HUES64 (cell line): ENCODE measurements around the gene ELOVL4.

Experiments used
- H3K27ac ChIP-seq: 2 replicates; pipeline ENCODE4 v1.7.0; 2013; ENCODE audit warnings: low read depth, low read length, inconsistent platforms
- H3K27me3 ChIP-seq: 2 replicates; pipeline ENCODE4 v1.6.1; 2013; ENCODE audit warnings: mild to moderate bottlenecking, low read length; ENCODE audit not compliant: insufficient read depth
- H3K36me3 ChIP-seq: 2 replicates; pipeline ENCODE4 v1.6.1; 2013; ENCODE audit warnings: mild to moderate bottlenecking, low read length; ENCODE audit not compliant: insufficient read depth
- H3K4me1 ChIP-seq: 2 replicates; pipeline ENCODE4 v1.6.1; 2013; ENCODE audit warnings: mild to moderate bottlenecking, low read length, moderate library complexity; ENCODE audit not compliant: insufficient read depth
- H3K4me3 ChIP-seq: 2 replicates; pipeline ENCODE4 v1.5.1; 2013; ENCODE audit warnings: mild to moderate bottlenecking, low read length, moderate library complexity
- H3K9ac ChIP-seq: 2 replicates; pipeline ENCODE4 v1.6.1; 2013; ENCODE audit warnings: mild to moderate bottlenecking, low read depth, low read length
- H3K9me3 ChIP-seq: 2 replicates; pipeline ENCODE4 v1.6.1; 2013; ENCODE audit warnings: low read depth, low read length; ENCODE audit not compliant: insufficient read depth
- WGBS: fragments of 150-250, 120-280 bp; methylation state at CpG from one replicate; pipeline ENCODE4 v1.1.7; 2013; ENCODE audit warnings: missing lambda C conversion rate; 5-methylcytosine and 5-hydroxymethylcytosine counted together

ELOVL4 gene

DNA sequence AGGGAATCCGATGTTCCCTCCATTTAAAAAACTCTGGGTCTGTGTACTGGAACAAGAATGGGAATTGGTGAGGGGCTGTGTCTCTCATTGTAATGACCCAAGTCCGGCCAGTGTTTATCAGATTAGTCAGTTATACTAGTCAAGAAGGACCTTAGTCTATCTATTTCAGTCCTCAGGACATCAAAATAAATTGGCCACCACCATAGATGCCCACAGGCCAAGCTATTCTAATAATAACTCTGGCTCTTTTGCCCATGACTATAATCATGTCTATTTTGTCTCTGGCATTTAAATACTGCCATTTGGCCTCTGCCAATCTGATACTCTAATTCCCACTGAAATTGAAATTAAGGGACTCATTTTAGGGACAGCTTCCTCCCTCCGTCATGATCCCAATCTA lies 37.8 kb downstream of the ELOVL4 start:
- WGBS, result 93% methylated on average over 3 of the region's 3 CpGs
- Histone ChIP-seq H3K4me3 (no peak overlapping the region), H3K9me3 (no peaks in the 10 kb centered on the region), H3K27ac (no peak overlapping the region), H3K9ac (no peak overlapping the region), H3K36me3 (no peaks in the 10 kb centered on the region), H3K27me3 (no peaks in the 10 kb centered on the region), H3K4me1 (peaks cover 22% of the 10 kb centered on the region)

DNA sequence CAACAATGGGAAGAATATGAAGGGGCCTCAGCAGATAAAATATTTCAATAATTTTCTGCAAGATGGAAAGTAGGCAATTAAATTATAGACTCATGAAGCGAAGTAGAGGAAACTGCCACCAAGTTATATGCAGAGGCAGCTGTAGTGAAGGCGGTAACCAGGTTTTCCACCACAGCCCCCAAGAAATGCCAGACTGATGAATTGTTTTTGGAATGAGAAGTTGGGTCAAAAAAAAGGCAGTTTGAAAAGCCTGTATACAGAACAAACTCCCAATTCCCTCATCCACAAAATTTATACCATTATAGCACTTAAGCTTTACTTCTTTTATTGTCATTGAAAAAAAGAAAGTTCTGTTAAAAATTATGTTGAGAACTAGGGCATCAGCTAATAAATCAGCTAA lies 45.3 kb downstream of the ELOVL4 start:
- Histone ChIP-seq H3K27me3 (no peaks in the 10 kb centered on the region), H3K4me1 (no peaks in the 10 kb centered on the region), H3K9ac (no peak overlapping the region), H3K36me3 (no peaks in the 10 kb centered on the region), H3K4me3 (no peak overlapping the region), H3K27ac (no peak overlapping the region), H3K9me3 (no peaks in the 10 kb centered on the region)
- WGBS, result 100% methylated on average over 2 of the region's 2 CpGs

DNA sequence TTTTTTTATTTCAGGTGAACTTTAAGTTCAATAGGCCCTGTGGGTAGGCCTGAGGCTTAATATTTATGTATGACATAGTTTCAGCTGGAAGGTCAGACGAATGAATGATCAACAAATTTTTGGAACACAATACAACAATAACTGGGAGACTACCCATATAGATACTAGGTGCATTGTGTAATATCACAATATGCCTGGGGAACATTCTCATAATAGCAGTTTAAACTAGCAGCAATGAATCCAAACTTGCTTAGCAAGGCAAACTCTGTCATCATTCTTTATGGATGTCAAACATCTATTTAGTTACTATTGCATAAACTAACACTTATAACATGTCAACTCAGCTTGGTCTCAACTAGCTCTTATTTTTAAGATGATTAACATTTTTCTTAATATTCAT lies 49.3 kb downstream of the ELOVL4 start:
- no peak overlapping the region for H3K27ac ChIP-seq
- no peaks in the 10 kb centered on the region for H3K27me3 ChIP-seq
- WGBS, result 100% methylated on average over 1 of the region's 1 CpG
- no peak overlapping the region for H3K9ac ChIP-seq
- H3K9me3 ChIP-seq, result no peaks in the 10 kb centered on the region
- H3K4me1 ChIP-seq, result no peaks in the 10 kb centered on the region
- no peak overlapping the region for H3K4me3 ChIP-seq
- H3K36me3 ChIP-seq, result no peaks in the 10 kb centered on the region

DNA sequence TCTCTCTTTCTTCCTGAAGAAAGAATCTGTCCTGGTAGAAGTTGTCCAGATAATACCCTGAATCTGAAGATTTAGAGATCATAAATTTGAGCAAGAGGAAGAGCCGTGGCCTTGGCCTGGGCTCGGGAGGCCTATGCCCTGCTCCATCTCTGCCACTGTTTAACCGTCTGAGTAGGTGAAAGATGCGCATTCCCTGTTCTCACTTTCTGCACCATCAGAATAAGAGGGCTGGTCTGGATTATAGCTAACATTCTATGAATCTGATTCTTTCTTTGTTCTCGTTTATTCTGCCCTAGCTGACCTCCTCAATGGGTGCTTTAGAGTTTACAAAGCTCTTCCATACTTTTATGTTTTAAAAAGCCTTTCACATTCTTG lies 51.3 kb downstream of the ELOVL4 start:
- WGBS, result 91% methylated on average over 5 of the region's 5 CpGs
- Histone ChIP-seq H3K27ac (no peak overlapping the region), H3K9ac (no peak overlapping the region), H3K4me1 (no peaks in the 10 kb centered on the region), H3K36me3 (no peaks in the 10 kb centered on the region), H3K9me3 (peaks cover 4% of the 10 kb centered on the region; the same call in 1 of the 2 replicates), H3K27me3 (no peaks in the 10 kb centered on the region), H3K4me3 (no peak overlapping the region)

DNA sequence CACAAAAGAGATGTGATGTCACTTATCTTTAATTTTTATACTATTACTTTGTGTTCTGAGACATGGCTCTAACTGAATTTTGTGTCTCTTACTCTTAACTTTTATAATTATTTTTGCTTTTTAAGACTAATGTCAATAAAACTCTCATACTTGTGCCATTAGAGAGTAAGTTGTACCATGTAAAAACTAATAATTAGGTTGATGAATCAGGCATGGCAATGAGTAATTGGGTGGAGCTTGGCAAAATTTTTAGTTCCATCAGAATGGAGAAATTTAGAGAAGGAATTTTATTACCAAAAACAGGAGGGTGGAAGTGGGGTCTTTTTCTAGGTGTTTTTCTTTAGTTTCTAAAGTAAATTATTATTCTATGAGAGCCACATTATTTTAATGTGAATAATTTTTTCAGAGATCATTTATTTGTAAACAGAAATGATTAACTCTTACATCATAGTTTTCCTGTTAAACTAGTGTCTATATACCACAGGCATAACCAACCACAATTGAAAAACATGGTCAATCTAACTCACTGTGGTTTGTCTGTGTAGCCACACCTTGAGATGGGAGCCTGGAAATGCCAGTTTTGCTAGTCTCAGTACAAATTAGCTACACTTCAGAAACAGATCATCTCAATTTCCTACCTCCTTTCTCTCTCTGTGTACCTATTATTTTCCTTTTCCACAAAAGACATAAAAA lies 51.8 kb downstream of the ELOVL4 start:
- Histone ChIP-seq H3K27ac (no peak overlapping the region), H3K4me3 (no peak overlapping the region), H3K9ac (no peak overlapping the region), H3K9me3 (peaks cover 4% of the 10 kb centered on the region; the same call in 1 of the 2 replicates), H3K36me3 (no peaks in the 10 kb centered on the region), H3K4me1 (no peaks in the 10 kb centered on the region), H3K27me3 (no peaks in the 10 kb centered on the region)

DNA sequence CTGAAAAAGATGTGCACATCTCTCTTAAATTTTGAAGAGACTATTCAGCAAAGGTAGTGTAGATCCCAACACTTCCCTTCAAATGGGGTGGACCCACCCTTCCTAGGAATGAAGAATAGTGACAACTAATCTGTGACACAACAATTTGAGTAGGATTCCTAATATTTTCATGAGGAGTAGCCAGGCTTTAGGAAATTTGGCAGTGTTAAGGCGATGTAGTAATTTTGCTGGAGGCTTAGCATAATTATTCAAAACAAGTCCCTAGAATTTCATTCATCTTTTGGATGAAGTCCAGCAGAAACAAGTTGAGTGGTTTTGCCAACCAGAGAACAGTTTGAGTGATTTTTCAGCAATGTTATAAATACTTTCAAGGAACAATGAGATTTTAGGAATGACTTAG lies 52.4 kb downstream of the ELOVL4 start:
- Histone ChIP-seq H3K27ac (no peak overlapping the region), H3K9ac (no peak overlapping the region), H3K9me3 (peaks cover 4% of the 10 kb centered on the region; the same call in 1 of the 2 replicates), H3K4me3 (no peak overlapping the region), H3K36me3 (no peaks in the 10 kb centered on the region), H3K27me3 (no peaks in the 10 kb centered on the region), H3K4me1 (no peaks in the 10 kb centered on the region)
- 78% methylated on average over 1 of the region's 1 CpG for WGBS

DNA sequence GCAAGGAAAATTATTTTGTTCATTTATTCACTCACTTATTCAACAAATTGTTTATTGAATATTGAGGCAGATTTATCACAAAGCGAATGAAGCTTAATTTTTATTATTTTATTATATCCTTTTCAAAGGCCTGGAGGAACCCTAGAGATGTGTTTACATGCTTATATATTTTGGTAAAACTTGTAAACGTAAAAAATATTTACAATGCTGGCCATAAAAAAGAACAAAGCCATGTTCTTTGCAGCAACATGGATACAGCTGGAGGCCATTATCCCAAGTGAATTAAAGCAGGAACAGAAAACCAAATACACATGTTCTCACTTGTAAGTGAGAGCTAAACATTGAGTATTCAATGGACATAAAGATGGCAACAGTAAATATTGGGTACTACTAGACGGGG lies 58.8 kb downstream of the ELOVL4 start:
- WGBS, result 87% methylated on average over 1 of the region's 3 CpGs
- H3K27me3 ChIP-seq, result no peaks in the 10 kb centered on the region
- peaks cover 4% of the 10 kb centered on the region; the same call in 1 of the 2 replicates for H3K9me3 ChIP-seq
- H3K36me3 ChIP-seq, result no peaks in the 10 kb centered on the region
- H3K27ac ChIP-seq, result no peak overlapping the region
- no peak overlapping the region for H3K9ac ChIP-seq
- no peaks in the 10 kb centered on the region for H3K4me1 ChIP-seq
- no peak overlapping the region for H3K4me3 ChIP-seq

DNA sequence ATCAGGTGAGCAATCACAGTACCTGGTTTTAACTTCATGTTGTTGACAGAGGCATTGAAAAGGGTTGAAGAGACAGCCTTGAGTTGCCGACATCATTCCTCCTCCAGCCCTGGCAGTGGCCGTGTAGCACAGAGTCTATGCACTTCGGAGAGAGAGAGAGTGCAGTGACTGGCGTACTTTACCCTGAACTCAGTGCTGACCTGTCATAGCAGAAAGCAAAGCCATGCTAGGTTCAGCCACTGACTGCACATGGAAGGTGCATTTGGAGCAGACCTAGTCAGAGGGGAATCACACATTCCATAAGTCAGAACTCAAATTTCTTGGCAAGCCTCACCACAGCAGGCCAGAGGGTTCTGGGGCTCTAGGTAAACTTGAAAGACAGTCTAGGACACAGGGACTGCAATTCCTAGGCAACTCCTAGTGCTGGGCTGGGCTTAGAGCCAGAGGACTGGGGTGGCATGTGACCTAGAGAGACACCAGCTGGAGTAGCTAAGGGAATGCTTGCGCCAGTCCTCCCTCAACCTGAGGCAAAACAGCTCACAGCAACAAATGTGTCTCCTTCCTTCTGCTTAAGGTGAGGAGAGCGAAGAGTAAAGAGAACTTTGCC lies 69.1 kb downstream of the ELOVL4 start:
- Histone ChIP-seq H3K27me3 (no peaks in the 10 kb centered on the region), H3K27ac (no peak overlapping the region), H3K4me1 (no peaks in the 10 kb centered on the region), H3K36me3 (no peaks in the 10 kb centered on the region), H3K9ac (no peak overlapping the region), H3K9me3 (no peaks in the 10 kb centered on the region), H3K4me3 (no peak overlapping the region)
- 92% methylated on average over 6 of the region's 6 CpGs for WGBS

DNA sequence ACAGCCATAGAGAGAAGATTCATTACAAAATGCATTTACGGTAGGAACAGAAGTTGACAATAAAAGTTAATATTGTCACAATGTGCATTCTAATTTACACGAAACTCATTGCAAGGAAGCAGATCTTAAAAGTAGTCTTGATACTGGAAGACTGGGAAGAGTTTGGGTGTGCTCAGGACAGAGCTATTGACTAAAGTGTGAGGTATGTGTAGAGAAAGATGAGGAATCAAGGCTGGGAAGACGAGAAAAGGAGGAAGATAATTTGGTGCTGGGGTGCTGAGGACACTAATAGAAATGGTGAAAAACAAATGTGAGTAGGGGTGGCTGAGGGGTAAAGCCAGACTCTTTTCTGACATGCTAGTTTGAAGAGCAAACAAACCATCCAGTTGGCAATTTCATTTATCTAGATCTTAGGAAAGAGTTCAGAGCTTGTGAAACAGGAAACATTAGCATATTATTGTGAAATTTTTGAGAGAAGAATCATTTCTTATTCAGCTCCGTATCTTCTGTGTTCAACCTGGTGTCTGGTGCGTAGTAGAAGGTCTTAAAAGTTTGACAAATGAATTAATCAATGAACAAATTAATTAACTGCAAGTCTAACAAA lies 72.7 kb downstream of the ELOVL4 start:
- Histone ChIP-seq H3K9ac (no peak overlapping the region), H3K36me3 (no peaks in the 10 kb centered on the region), H3K4me1 (0 out of 2 replicates have a peak, but pooled peaks cover 4% of the 10 kb centered on the region), H3K27me3 (peaks cover 5% of the 10 kb centered on the region; the same call in 1 of the 2 replicates), H3K27ac (no peak overlapping the region), H3K4me3 (no peak overlapping the region), H3K9me3 (no peaks in the 10 kb centered on the region)
- 89% methylated on average over 4 of the region's 5 CpGs for WGBS

DNA sequence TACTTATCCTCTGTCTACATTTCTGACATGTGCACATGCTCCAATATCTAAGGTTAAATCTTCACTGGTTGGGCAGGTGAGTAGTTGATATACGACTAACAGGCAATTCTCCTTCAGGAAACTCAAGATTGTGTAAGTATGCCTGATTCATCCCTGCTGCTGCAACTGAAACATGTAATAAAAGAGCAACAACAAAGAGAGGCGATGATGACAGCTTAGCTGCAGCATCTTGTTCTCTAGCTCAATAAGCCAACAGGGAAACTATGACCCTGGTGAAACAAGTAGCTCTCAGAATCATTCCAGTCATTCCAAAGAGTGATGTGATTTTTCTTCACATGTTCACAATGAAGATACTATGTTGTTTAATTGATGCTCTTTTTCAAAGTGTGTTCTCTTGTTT lies 74.4 kb downstream of the ELOVL4 start:
- H3K27me3 ChIP-seq, result peaks cover 7% of the 10 kb centered on the region; the same call in 1 of the 2 replicates
- no peak overlapping the region for H3K4me3 ChIP-seq
- H3K4me1 ChIP-seq, result peaks cover 17% of the 10 kb centered on the region
- no peak overlapping the region for H3K9ac ChIP-seq
- H3K36me3 ChIP-seq, result no peaks in the 10 kb centered on the region
- no peaks in the 10 kb centered on the region for H3K9me3 ChIP-seq
- 96% methylated on average over 2 of the region's 2 CpGs for WGBS
- no peak overlapping the region for H3K27ac ChIP-seq

DNA sequence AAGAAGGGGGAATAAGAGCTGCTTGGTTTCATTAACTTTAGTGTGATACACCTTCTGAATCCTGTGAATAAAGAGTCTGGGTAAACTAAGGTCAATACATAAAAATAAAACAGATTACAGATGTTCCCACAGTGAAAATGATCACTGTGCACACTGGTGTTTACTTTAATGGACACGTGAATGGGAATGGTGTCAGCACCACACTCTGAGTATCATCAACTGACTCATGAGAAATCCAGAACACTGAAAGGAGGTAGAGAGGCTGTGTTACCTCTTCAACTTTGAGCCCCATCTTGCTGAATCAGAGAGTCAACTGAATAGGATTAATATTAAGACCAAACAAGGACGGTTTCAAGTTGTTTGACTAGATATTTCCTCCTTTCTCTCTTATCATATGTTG lies 75.0 kb downstream of the ELOVL4 start:
- 86% methylated on average over 2 of the region's 2 CpGs for WGBS
- H3K4me3 ChIP-seq, result no peak overlapping the region
- no peaks in the 10 kb centered on the region for H3K9me3 ChIP-seq
- H3K27me3 ChIP-seq, result peaks cover 7% of the 10 kb centered on the region; the same call in 1 of the 2 replicates
- H3K27ac ChIP-seq, result no peak overlapping the region
- H3K36me3 ChIP-seq, result no peaks in the 10 kb centered on the region
- H3K9ac ChIP-seq, result no peak overlapping the region
- peaks cover 21% of the 10 kb centered on the region for H3K4me1 ChIP-seq
